ENCODE results near the gene ITGA6.

ITGA6 gene

GRCh38 chr2:172455121-172455515 lies 27.7 kb downstream of the ITGA6 start:
- no peaks in the 10 kb centered on the region for H4K20me1 ChIP-seq (ENCODE audit: control insufficient read depth, insufficient read depth, low read depth, low read length)
- H3K4me1 ChIP-seq (ENCODE audit: control insufficient read depth, low read length): no peaks in the 10 kb centered on the region
- H3K27ac ChIP-seq (ENCODE audit: low read depth, low read length): no peak overlapping the region
- no peaks in the 10 kb centered on the region for H3K36me3 ChIP-seq (ENCODE audit: control insufficient read depth, low read length)
- no peak overlapping the region for H3K4me2 ChIP-seq (ENCODE audit: low read length)
- no peaks in the 10 kb centered on the region for H3K9me2 ChIP-seq (replicated peaks; ENCODE audit: control insufficient read depth, low read length)
- H3K4me3 ChIP-seq (ENCODE audit: low read length): no peak overlapping the region
- TF ChIP-seq CTCF (IDR thresholded peaks at IDR 0.05; ENCODE audit: low read depth, low read length, poor library complexity, severe bottlenecking): no peak
- no peak for TF ChIP-seq EZH2phosphoT487 (IDR thresholded peaks at IDR 0.05; ENCODE audit: borderline replicate concordance, low read length)
- no peaks in the 10 kb centered on the region for H3F3A ChIP-seq (ENCODE audit: control insufficient read depth, insufficient read depth)
- no peaks in the 10 kb centered on the region for H3K9me3 ChIP-seq (ENCODE audit: control insufficient read depth, insufficient read depth, low read length)
- H3K79me2 ChIP-seq (ENCODE audit: control insufficient read depth, low read length): no peaks in the 10 kb centered on the region
- peaks cover 25% of the 10 kb centered on the region for H3K27me3 ChIP-seq (ENCODE audit: control insufficient read depth, low read length)

- Histone ChIP-seq H3K4me3 (ENCODE audit: low read length) (no peak overlapping the region), H4K20me1 (ENCODE audit: control insufficient read depth, insufficient read depth, low read depth, low read length) (no peaks in the 10 kb centered on the region), H3K36me3 (ENCODE audit: control insufficient read depth, low read length) (no peaks in the 10 kb centered on the region), H3K27me3 (ENCODE audit: control insufficient read depth, low read length) (peaks cover 29% of the 10 kb centered on the region), H3F3A (ENCODE audit: control insufficient read depth, insufficient read depth) (no peaks in the 10 kb centered on the region), H3K4me1 (ENCODE audit: control insufficient read depth, low read length) (no peaks in the 10 kb centered on the region), H3K9me3 (ENCODE audit: control insufficient read depth, insufficient read depth, low read length) (no peaks in the 10 kb centered on the region), H3K9me2 (replicated peaks; ENCODE audit: control insufficient read depth, low read length) (no peaks in the 10 kb centered on the region), H3K79me2 (ENCODE audit: control insufficient read depth, low read length) (no peaks in the 10 kb centered on the region), H3K4me2 (ENCODE audit: low read length) (no peak overlapping the region), H3K27ac (ENCODE audit: low read depth, low read length) (no peak overlapping the region)
- TF ChIP-seq EZH2phosphoT487 (IDR thresholded peaks at IDR 0.05; ENCODE audit: borderline replicate concordance, low read length): no peak
- TF ChIP-seq CTCF (IDR thresholded peaks at IDR 0.05; ENCODE audit: low read depth, low read length, poor library complexity, severe bottlenecking): no peak
These were observed 28.6 kb downstream of the ITGA6 start for GRCh38 chr2:172456002-172456401.

- no peaks in the 10 kb centered on the region; the same call in 1 of the 2 replicates for H3K4me1 ChIP-seq (ENCODE audit: control insufficient read depth, low read length)
- no peaks in the 10 kb centered on the region for H3K79me2 ChIP-seq (ENCODE audit: control insufficient read depth, low read length)
- H3K27me3 ChIP-seq (ENCODE audit: control insufficient read depth, low read length): peaks cover 35% of the 10 kb centered on the region
- no peak for TF ChIP-seq EZH2phosphoT487 (IDR thresholded peaks at IDR 0.05; ENCODE audit: borderline replicate concordance, low read length)
- no peak for TF ChIP-seq CTCF (IDR thresholded peaks at IDR 0.05; ENCODE audit: low read depth, low read length, poor library complexity, severe bottlenecking)
- no peak overlapping the region for H3K27ac ChIP-seq (ENCODE audit: low read depth, low read length)
- H3K36me3 ChIP-seq (ENCODE audit: control insufficient read depth, low read length): no peaks in the 10 kb centered on the region
- H3K4me3 ChIP-seq (ENCODE audit: low read length): no peak overlapping the region
- H3K4me2 ChIP-seq (ENCODE audit: low read length): no peak overlapping the region
- H3K9me2 ChIP-seq (replicated peaks; ENCODE audit: control insufficient read depth, low read length): no peaks in the 10 kb centered on the region
- H3F3A ChIP-seq (ENCODE audit: control insufficient read depth, insufficient read depth): no peaks in the 10 kb centered on the region
- H3K9me3 ChIP-seq (ENCODE audit: control insufficient read depth, insufficient read depth, low read length): no peaks in the 10 kb centered on the region
- H4K20me1 ChIP-seq (ENCODE audit: control insufficient read depth, insufficient read depth, low read depth, low read length): no peaks in the 10 kb centered on the region
These were observed 30.1 kb downstream of the ITGA6 start for GRCh38 chr2:172457536-172457935.

Measured in DOHH2 (cell line).